Peyer's patch (tissue), 4 donors: ENCODE data around the gene GDAP2.

Source experiments
- POLR2A ChIP-seq, 2 donors: fragments of 450-650 bp; IDR thresholded peaks; one replicate each; pipeline ENCODE4 v1.5.1; 2017; ENCODE audit warnings: antibody characterized with exemption in 2 of 2, mild to moderate bottlenecking in 2 of 2, moderate library complexity in 2 of 2
- TF ChIP-seq, protein P1 (sequence below), 6 experiments: fragments of 450-650 bp in 4 of 6; fragments of 200-600 bp in 2 of 6; sonication (generic) in 1 of 6; IDR thresholded peaks; one replicate each; pipeline ENCODE4 v1.5.1; 2017 to 2019; ENCODE audit warnings: antibody characterized with exemption in 6 of 6, mild to moderate bottlenecking in 3 of 6, moderate library complexity in 1 of 6

DNA sequence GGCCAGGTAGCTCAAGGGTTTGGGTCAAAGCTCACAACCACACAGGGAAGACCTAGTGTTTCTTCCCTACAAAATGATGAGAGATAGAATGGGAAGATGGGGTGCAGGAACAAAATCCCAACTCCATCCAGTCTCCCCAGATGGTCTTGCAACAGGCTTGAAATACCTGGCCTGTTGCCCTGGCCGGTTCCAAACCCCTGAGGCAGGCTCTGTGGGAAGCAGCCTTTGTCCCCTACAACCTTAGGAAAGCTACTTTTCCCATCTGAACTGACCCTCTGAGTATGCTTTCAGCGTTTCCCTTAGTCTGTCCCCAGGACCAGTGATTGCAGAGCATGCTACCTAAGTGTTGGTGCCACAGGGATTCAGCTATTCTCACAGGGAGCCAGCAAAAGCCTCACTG lies 104.0 kb downstream of the GDAP2 start:
- TF ChIP-seq, protein P1, sequence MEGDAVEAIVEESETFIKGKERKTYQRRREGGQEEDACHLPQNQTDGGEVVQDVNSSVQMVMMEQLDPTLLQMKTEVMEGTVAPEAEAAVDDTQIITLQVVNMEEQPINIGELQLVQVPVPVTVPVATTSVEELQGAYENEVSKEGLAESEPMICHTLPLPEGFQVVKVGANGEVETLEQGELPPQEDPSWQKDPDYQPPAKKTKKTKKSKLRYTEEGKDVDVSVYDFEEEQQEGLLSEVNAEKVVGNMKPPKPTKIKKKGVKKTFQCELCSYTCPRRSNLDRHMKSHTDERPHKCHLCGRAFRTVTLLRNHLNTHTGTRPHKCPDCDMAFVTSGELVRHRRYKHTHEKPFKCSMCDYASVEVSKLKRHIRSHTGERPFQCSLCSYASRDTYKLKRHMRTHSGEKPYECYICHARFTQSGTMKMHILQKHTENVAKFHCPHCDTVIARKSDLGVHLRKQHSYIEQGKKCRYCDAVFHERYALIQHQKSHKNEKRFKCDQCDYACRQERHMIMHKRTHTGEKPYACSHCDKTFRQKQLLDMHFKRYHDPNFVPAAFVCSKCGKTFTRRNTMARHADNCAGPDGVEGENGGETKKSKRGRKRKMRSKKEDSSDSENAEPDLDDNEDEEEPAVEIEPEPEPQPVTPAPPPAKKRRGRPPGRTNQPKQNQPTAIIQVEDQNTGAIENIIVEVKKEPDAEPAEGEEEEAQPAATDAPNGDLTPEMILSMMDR (IDR thresholded peaks at IDR 0.05), result no peak
- TF ChIP-seq POLR2A (IDR thresholded peaks at IDR 0.05), result no peak
